Uterus (tissue), 2 donors: ENCODE results near the gene UBAC1.

Experiments
- POLR2A ChIP-seq, 2 donors: fragments of 450-650 bp; IDR thresholded peaks; one replicate each; pipeline ENCODE4 v1.6.1; 2016; ENCODE audit warnings: antibody characterized with exemption in 2 of 2, mild to moderate bottlenecking in 1 of 2, moderate library complexity in 1 of 2
- TF ChIP-seq, protein P1 (sequence below), 4 experiments: fragments of 200-600 bp in 2 of 4; fragments of 450-650 bp in 2 of 4; sonication (generic) in 2 of 4; IDR thresholded peaks; one replicate each; pipeline ENCODE4 v1.5.1; 2016 to 2019; ENCODE audit warnings: antibody characterized with exemption in 4 of 4, mild to moderate bottlenecking in 2 of 4, moderate library complexity in 1 of 4

- TF ChIP-seq, protein P1, sequence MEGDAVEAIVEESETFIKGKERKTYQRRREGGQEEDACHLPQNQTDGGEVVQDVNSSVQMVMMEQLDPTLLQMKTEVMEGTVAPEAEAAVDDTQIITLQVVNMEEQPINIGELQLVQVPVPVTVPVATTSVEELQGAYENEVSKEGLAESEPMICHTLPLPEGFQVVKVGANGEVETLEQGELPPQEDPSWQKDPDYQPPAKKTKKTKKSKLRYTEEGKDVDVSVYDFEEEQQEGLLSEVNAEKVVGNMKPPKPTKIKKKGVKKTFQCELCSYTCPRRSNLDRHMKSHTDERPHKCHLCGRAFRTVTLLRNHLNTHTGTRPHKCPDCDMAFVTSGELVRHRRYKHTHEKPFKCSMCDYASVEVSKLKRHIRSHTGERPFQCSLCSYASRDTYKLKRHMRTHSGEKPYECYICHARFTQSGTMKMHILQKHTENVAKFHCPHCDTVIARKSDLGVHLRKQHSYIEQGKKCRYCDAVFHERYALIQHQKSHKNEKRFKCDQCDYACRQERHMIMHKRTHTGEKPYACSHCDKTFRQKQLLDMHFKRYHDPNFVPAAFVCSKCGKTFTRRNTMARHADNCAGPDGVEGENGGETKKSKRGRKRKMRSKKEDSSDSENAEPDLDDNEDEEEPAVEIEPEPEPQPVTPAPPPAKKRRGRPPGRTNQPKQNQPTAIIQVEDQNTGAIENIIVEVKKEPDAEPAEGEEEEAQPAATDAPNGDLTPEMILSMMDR (IDR thresholded peaks at IDR 0.05) = no peak
- TF ChIP-seq POLR2A (IDR thresholded peaks at IDR 0.05) = no peak
Measured at GRCh38 chr9:135984072-135984710, 23.0 kb upstream of the UBAC1 start.
